H9 (cell line): ENCODE measurements around the gene ATAD1. TPM values are rescaled to one million over a fixed set of nuclear protein-coding genes. Genes with fewer than 3 reads are reported as not detected.

Source experiments
- DNase-seq: peaks from one replicate; pipeline ENCODE4 v3.0.0-alpha.2; 2017
- H2AFZ ChIP-seq: one replicate; pipeline ENCODE4 v1.6.1; 2013; ENCODE audit warnings: mild to moderate bottlenecking, low read length, control low read depth, moderate library complexity
- H2AK5ac ChIP-seq: 2 replicates; pipeline ENCODE4 v1.6.1; 2013; ENCODE audit warnings: low read length, control low read depth, mixed read lengths; ENCODE audit not compliant: insufficient read length
- H2BK120ac ChIP-seq: one replicate; pipeline ENCODE4 v1.6.1; 2013; ENCODE audit warnings: low read depth, mild to moderate bottlenecking, low read length, control low read depth, inconsistent platforms; ENCODE audit not compliant: poor library complexity, severe bottlenecking
- H2BK12ac ChIP-seq: 2 replicates; pipeline ENCODE4 v1.6.1; 2013; ENCODE audit warnings: low read length, control low read depth, mixed read lengths, low read depth; ENCODE audit not compliant: insufficient read length
- H2BK15ac ChIP-seq: 2 replicates; pipeline ENCODE4 v1.6.1; 2013; ENCODE audit warnings: low read depth, low read length, control low read depth
- H2BK20ac ChIP-seq: one replicate; pipeline ENCODE4 v1.6.1; 2013; ENCODE audit warnings: low read depth, mild to moderate bottlenecking, low read length, control low read depth, inconsistent platforms; ENCODE audit not compliant: poor library complexity, severe bottlenecking
- H2BK5ac ChIP-seq: 2 replicates; pipeline ENCODE4 v1.6.1; 2013; ENCODE audit warnings: low read length, control low read depth, mixed read lengths; ENCODE audit not compliant: insufficient read length
- H3K14ac ChIP-seq: 2 replicates; pipeline ENCODE4 v1.6.1; 2013; ENCODE audit warnings: low read length, control low read depth; ENCODE audit not compliant: insufficient read depth
- H3K18ac ChIP-seq: 2 replicates; pipeline ENCODE4 v1.6.1; 2013; ENCODE audit warnings: low read depth, mild to moderate bottlenecking, mixed read lengths, low read length, control low read depth; ENCODE audit not compliant: insufficient read length
- H3K23ac ChIP-seq: 2 replicates; pipeline ENCODE4 v1.6.1; 2013; ENCODE audit warnings: low read length, control low read depth, mixed read lengths, low read depth; ENCODE audit not compliant: insufficient read length
- H3K23me2 ChIP-seq: 2 replicates; pipeline ENCODE4 v1.6.1; 2013; ENCODE audit warnings: low read depth, mild to moderate bottlenecking, mixed read lengths, low read length, control low read depth; ENCODE audit not compliant: insufficient read length, poor library complexity, severe bottlenecking
- H3K27ac ChIP-seq: 2 replicates; pipeline ENCODE4 v1.5.1; 2013; ENCODE audit warnings: low read length, control low read depth, mixed read lengths, low read depth; ENCODE audit not compliant: insufficient read length
- H3K27me3 ChIP-seq: 2 replicates; pipeline ENCODE4 v1.6.1; 2013; ENCODE audit warnings: low read length, control low read depth, inconsistent platforms; ENCODE audit not compliant: insufficient read depth
- H3K4ac ChIP-seq: 2 replicates; pipeline ENCODE4 v1.6.1; 2013; ENCODE audit warnings: low read depth, mild to moderate bottlenecking, control low read depth, inconsistent platforms, low read length, moderate library complexity
- H3K4me1 ChIP-seq: 2 replicates; pipeline ENCODE4 v1.6.1; 2013; ENCODE audit warnings: low read length, control low read depth, inconsistent platforms; ENCODE audit not compliant: insufficient read depth
- H3K4me2 ChIP-seq: 2 replicates; pipeline ENCODE4 v1.6.1; 2013; ENCODE audit warnings: low read length, control low read depth, mixed read lengths; ENCODE audit not compliant: insufficient read length, insufficient read depth
- H3K56ac ChIP-seq: 2 replicates; pipeline ENCODE4 v1.6.1; 2013; ENCODE audit warnings: low read depth, mild to moderate bottlenecking, mixed read lengths, low read length, control low read depth; ENCODE audit not compliant: insufficient read length
- H3K79me1 ChIP-seq: 2 replicates; pipeline ENCODE4 v1.6.1; 2013; ENCODE audit warnings: low read depth, mild to moderate bottlenecking, moderate library complexity, low read length, control low read depth, inconsistent platforms; ENCODE audit not compliant: insufficient read depth, poor library complexity, severe bottlenecking
- H3K79me2 ChIP-seq: 2 replicates; pipeline ENCODE4 v1.6.1; 2013; ENCODE audit warnings: low read length, control low read depth, inconsistent platforms; ENCODE audit not compliant: insufficient read depth
- H3K9ac ChIP-seq: 2 replicates; pipeline ENCODE4 v1.6.1; 2013; ENCODE audit warnings: low read length, control low read depth, mixed read lengths; ENCODE audit not compliant: insufficient read length; ENCODE audit errors: extremely low read depth
- H3K9me3 ChIP-seq: one replicate; pipeline ENCODE4 v1.6.1; 2013; ENCODE audit warnings: low read depth, low read length, inconsistent platforms; ENCODE audit not compliant: control insufficient read depth
- H3T11ph ChIP-seq: one replicate; pipeline ENCODE4 v1.6.1; 2013; ENCODE audit warnings: mild to moderate bottlenecking, low read length, control low read depth, inconsistent platforms
- H4K20me1 ChIP-seq: one replicate; pipeline ENCODE4 v1.6.1; 2013; ENCODE audit not compliant: control insufficient read depth, insufficient read length, insufficient read depth
- H4K5ac ChIP-seq: 2 replicates; pipeline ENCODE4 v1.6.1; 2013; ENCODE audit warnings: low read depth, mild to moderate bottlenecking, mixed read lengths, low read length, control low read depth; ENCODE audit not compliant: insufficient read length
- H4K8ac ChIP-seq: replicated peaks from 2 replicates; pipeline ENCODE4 v1.6.1; 2013; ENCODE audit warnings: low read length, control low read depth, mixed read lengths, low read depth; ENCODE audit not compliant: insufficient read length
- H4K91ac ChIP-seq: 2 replicates; pipeline ENCODE4 v1.6.1; 2013; ENCODE audit warnings: low read depth, mild to moderate bottlenecking, moderate library complexity, mixed read lengths, low read length, control low read depth; ENCODE audit not compliant: insufficient read length
- H3K27ac Mint-ChIP-seq, 3 experiments: 2 replicates in 2 of 3; 3 replicates in 1 of 3; pipeline ENCODE4 v1.8.0; 2020 to 2021; ENCODE audit warnings: mixed read lengths in 3 of 3, mild to moderate bottlenecking in 1 of 3, moderate library complexity in 1 of 3
- H3K27me3 Mint-ChIP-seq: 2 replicates; pipeline ENCODE4 v1.8.0; 2021; ENCODE audit warnings: low read depth, mild to moderate bottlenecking, moderate library complexity, mixed read lengths
- H3K36me3 Mint-ChIP-seq, 3 experiments: 2 replicates in 2 of 3; 3 replicates in 1 of 3; pipeline ENCODE4 v1.8.0; 2020 to 2021; ENCODE audit warnings: low read depth in 3 of 3, mixed read lengths in 3 of 3; ENCODE audit not compliant: insufficient read depth in 1 of 3
- H3K4me1 Mint-ChIP-seq, 2 experiments: 2 replicates each; pipeline ENCODE4 v1.8.0; 2020; ENCODE audit warnings: mixed read lengths in 2 of 2
- H3K4me3 Mint-ChIP-seq, 2 experiments: 2 replicates in 1 of 2; 3 replicates in 1 of 2; pipeline ENCODE4 v1.8.0; 2020 to 2021; ENCODE audit warnings: mild to moderate bottlenecking in 2 of 2, mixed read lengths in 2 of 2, moderate library complexity in 1 of 2
- H3K9me3 Mint-ChIP-seq, 2 experiments: 2 replicates in 1 of 2; 3 replicates in 1 of 2; pipeline ENCODE4 v1.8.0; 2020; ENCODE audit warnings: mild to moderate bottlenecking in 2 of 2, mixed read lengths in 2 of 2, moderate library complexity in 1 of 2
- WGBS: extraction: QIAGEN DNeasy Blood & Tissue Kit; methylation state at CpG from one replicate; pipeline ENCODE4 v1.1.7; 2013; ENCODE audit warnings: missing lambda C conversion rate, low lambda C conversion rate, mixed read lengths; ENCODE audit not compliant: insufficient read length; ENCODE audit errors: extremely low coverage; 5-methylcytosine and 5-hydroxymethylcytosine counted together
- total RNA-seq: library from RNA; stranded (reverse); gene quantifications from 2 replicates; pipeline ENCODE4 v1.2.1, GENCODE V29; 2021
- TF ChIP-seq, protein P1 (sequence below): fragments of 200-600 bp; sonication (generic); conservative IDR thresholded peaks from 3 replicates; pipeline ENCODE4 v1.8.0; 2021; ENCODE audit warnings: antibody characterized with exemption, mild to moderate bottlenecking

The ATAD1 gene
- total RNA-seq, 1 experiment from 2014 or later, result 38.7 TPM

DNA sequence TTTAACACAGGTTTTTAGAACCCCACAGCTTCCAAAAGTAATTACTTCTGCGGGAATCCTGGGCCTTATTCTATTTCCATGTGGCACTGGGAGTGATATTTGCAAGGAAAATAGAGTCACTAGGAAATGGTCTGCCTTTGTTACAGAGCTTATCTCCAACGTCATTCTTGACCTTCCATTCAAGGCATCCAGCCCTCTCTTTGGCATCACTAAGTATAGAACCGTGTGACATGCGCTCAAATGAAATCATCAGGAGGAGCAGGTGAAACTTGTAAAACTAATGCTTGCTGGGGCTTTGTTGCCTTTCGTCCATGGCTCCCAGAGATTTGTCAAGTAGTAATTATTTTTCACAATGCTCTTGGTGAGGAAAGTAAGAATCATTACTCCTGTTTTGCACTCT, 84.9 kb downstream of the ATAD1 start:
- Histone ChIP-seq H2BK5ac (no peak overlapping the region), H3K79me2 (no peaks in the 10 kb centered on the region), H3K23me2 (no peaks in the 10 kb centered on the region), H2BK12ac (no peak overlapping the region), H4K5ac (no peak overlapping the region), H2BK120ac (no peak overlapping the region), H3K56ac (no peak overlapping the region), H3K9ac (no peak overlapping the region), H3K27ac (no peak overlapping the region), H3K4me1 (peaks cover 4% of the 10 kb centered on the region; the same call in 1 of the 2 replicates), H3K23ac (no peak overlapping the region), H3T11ph (no peak overlapping the region), H3K4ac (no peak overlapping the region), H3K27me3 (no peaks in the 10 kb centered on the region), H3K14ac (no peak overlapping the region), H4K91ac (no peak overlapping the region), H3K79me1 (no peaks in the 10 kb centered on the region), H4K20me1 (no peaks in the 10 kb centered on the region), H3K4me2 (no peak overlapping the region), H2AFZ (no peak overlapping the region), H2AK5ac (no peak overlapping the region), H2BK15ac (no peak overlapping the region), H2BK20ac (no peak overlapping the region), H3K18ac (no peak overlapping the region), H4K8ac (no peak overlapping the region), H3K9me3 (no peaks in the 10 kb centered on the region)
- Mint-ChIP-seq H3K4me3 (no peak overlapping the region), H3K4me1 (peaks cover 24 to 26% of the 10 kb centered on the region in 2 experiments), H3K36me3 (no peaks in the 10 kb centered on the region; a peak in 1 of 7 replicates), H3K9me3 (no peaks in the 10 kb centered on the region), H3K27me3 (no peaks in the 10 kb centered on the region), H3K27ac (no peak overlapping the region)
- TF ChIP-seq, protein P1, sequence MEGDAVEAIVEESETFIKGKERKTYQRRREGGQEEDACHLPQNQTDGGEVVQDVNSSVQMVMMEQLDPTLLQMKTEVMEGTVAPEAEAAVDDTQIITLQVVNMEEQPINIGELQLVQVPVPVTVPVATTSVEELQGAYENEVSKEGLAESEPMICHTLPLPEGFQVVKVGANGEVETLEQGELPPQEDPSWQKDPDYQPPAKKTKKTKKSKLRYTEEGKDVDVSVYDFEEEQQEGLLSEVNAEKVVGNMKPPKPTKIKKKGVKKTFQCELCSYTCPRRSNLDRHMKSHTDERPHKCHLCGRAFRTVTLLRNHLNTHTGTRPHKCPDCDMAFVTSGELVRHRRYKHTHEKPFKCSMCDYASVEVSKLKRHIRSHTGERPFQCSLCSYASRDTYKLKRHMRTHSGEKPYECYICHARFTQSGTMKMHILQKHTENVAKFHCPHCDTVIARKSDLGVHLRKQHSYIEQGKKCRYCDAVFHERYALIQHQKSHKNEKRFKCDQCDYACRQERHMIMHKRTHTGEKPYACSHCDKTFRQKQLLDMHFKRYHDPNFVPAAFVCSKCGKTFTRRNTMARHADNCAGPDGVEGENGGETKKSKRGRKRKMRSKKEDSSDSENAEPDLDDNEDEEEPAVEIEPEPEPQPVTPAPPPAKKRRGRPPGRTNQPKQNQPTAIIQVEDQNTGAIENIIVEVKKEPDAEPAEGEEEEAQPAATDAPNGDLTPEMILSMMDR, result no peak
- no peak for DNase-seq
- WGBS, result no CpG with 5 or more reads among the region's 5 CpGs
